Neural cell (in vitro differentiated cells): ENCODE data around the gene DDOST. TPM values are rescaled to one million over a fixed set of nuclear protein-coding genes. Genes with fewer than 3 reads are reported as not detected.

Source experiments
- H2AFZ ChIP-seq: fragments of 200-600, 300-800 bp; sonication (generic), shearing (Covaris generic); 2 replicates; pipeline ENCODE4 v1.6.0; 2014; ENCODE audit warnings: low read depth, mild to moderate bottlenecking, antibody characterized with exemption, low read length, moderate library complexity
- H3F3A ChIP-seq: fragments of 200-600 bp; shearing (Covaris generic); 2 replicates; pipeline ENCODE4 v1.6.1; 2016; ENCODE audit warnings: mild to moderate bottlenecking, moderate library complexity, mixed read lengths, antibody characterized with exemption, low read length; ENCODE audit not compliant: insufficient read depth, poor library complexity, severe bottlenecking
- H3K27ac ChIP-seq: fragments of 200-600, 300-800 bp; sonication (generic), shearing (Covaris generic); 2 replicates; pipeline ENCODE4 v1.5.1; 2014; ENCODE audit warnings: mild to moderate bottlenecking, low read length, moderate library complexity
- H3K27me3 ChIP-seq: fragments of 300-800, 200-600 bp; sonication (generic), shearing (Covaris generic); 2 replicates; pipeline ENCODE4 v1.6.0; 2014; ENCODE audit warnings: mild to moderate bottlenecking, low read depth, low read length, moderate library complexity; ENCODE audit not compliant: insufficient read depth
- H3K36me3 ChIP-seq: fragments of 300-800, 200-600 bp; sonication (generic), shearing (Covaris generic); 2 replicates; pipeline ENCODE4 v1.5.1; 2014; ENCODE audit warnings: mild to moderate bottlenecking, antibody characterized with exemption, low read length, moderate library complexity; ENCODE audit not compliant: insufficient read depth
- H3K4me2 ChIP-seq: fragments of 300-800, 200-600 bp; sonication (generic), shearing (Covaris generic); 2 replicates; pipeline ENCODE4 v1.6.0; 2014; ENCODE audit warnings: mild to moderate bottlenecking, low read length
- H3K4me3 ChIP-seq: fragments of 300-800, 200-600 bp; sonication (generic), shearing (Covaris generic); 2 replicates; pipeline ENCODE4 v1.5.1; 2014; ENCODE audit warnings: mild to moderate bottlenecking, low read length, moderate library complexity
- H3K79me2 ChIP-seq: fragments of 200-600 bp; shearing (Covaris generic); replicated peaks from 2 replicates; pipeline ENCODE4 v1.6.0; 2014; ENCODE audit warnings: mild to moderate bottlenecking, low read length, moderate library complexity; ENCODE audit not compliant: insufficient read depth
- H3K9ac ChIP-seq: fragments of 300-800, 200-600 bp; sonication (generic), shearing (Covaris generic); 2 replicates; pipeline ENCODE4 v1.6.1; 2016; ENCODE audit warnings: mild to moderate bottlenecking, low read length, mixed read lengths
- H3K9me2 ChIP-seq: fragments of 200-600 bp; shearing (Covaris generic); 2 replicates; pipeline ENCODE4 v1.6.1; 2016; ENCODE audit warnings: mild to moderate bottlenecking, low read length, mixed read lengths; ENCODE audit not compliant: insufficient read depth
- H3K9me3 ChIP-seq: fragments of 200-600, 300-800 bp; sonication (generic), shearing (Covaris generic); 2 replicates; pipeline ENCODE4 v1.6.1; 2016; ENCODE audit warnings: mild to moderate bottlenecking, mixed run types, low read length, moderate library complexity, mixed read lengths
- H4K20me1 ChIP-seq: fragments of 200-600 bp; shearing (Covaris generic); 2 replicates; pipeline ENCODE4 v1.6.1; 2016; ENCODE audit warnings: mild to moderate bottlenecking, mixed run types; ENCODE audit not compliant: insufficient read depth
- EP300 ChIP-seq: fragments of 450-650 bp; conservative IDR thresholded peaks from 2 replicates; pipeline ENCODE4 v1.6.1; 2014; ENCODE audit warnings: antibody characterized with exemption, mild to moderate bottlenecking, moderate library complexity; ENCODE audit not compliant: poor library complexity, severe bottlenecking
- EZH2 ChIP-seq: fragments of 200-600, 300-800 bp; shearing (Covaris generic), sonication (generic); IDR thresholded peaks from 2 replicates; pipeline ENCODE4 v1.6.1; 2014; ENCODE audit warnings: antibody characterized with exemption, low read length, borderline replicate concordance, mild to moderate bottlenecking; ENCODE audit not compliant: insufficient read depth, poor library complexity, severe bottlenecking
- MXI1 ChIP-seq: fragments of 450-650 bp; conservative IDR thresholded peaks from 2 replicates; pipeline ENCODE4 v1.6.1; 2014; ENCODE audit warnings: antibody characterized with exemption, mild to moderate bottlenecking; ENCODE audit not compliant: poor library complexity, severe bottlenecking
- POLR2AphosphoS5 ChIP-seq: IDR thresholded peaks from 2 replicates; pipeline ENCODE4 v1.6.1; 2012
- RAD21 ChIP-seq: fragments of 450-650 bp; conservative IDR thresholded peaks from 2 replicates; pipeline ENCODE4 v1.6.1; 2014; ENCODE audit warnings: antibody characterized with exemption, mild to moderate bottlenecking, moderate library complexity
- SMC3 ChIP-seq: fragments of 450-650 bp; conservative IDR thresholded peaks from 2 replicates; pipeline ENCODE4 v1.6.1; 2014; ENCODE audit warnings: antibody characterized with exemption, mild to moderate bottlenecking, moderate library complexity; ENCODE audit not compliant: poor library complexity
- TAF1 ChIP-seq: IDR thresholded peaks from 2 replicates; pipeline ENCODE4 v1.6.1; 2012; ENCODE audit warnings: low read depth
- polyA plus RNA-seq: library from polyadenylated mRNA; depleted of rRNA; stranded (reverse); fragments of >200 nt; gene quantifications from 2 replicates; pipeline ENCODE4 v1.2.3, GENCODE V29; 2014
- TF ChIP-seq, protein P1 (sequence below): fragments of 450-650 bp; IDR thresholded peaks from 2 replicates; pipeline ENCODE4 v1.5.1; 2014; ENCODE audit warnings: antibody characterized with exemption, mild to moderate bottlenecking, moderate library complexity; ENCODE audit not compliant: poor library complexity, severe bottlenecking
- TF ChIP-seq, protein P2 (sequence below): IDR thresholded peaks from 2 replicates; pipeline ENCODE4 v1.6.1; 2012; ENCODE audit warnings: borderline replicate concordance

DDOST gene
- polyA plus RNA-seq, 1 donor from 2014 or later: 177 TPM

DNA sequence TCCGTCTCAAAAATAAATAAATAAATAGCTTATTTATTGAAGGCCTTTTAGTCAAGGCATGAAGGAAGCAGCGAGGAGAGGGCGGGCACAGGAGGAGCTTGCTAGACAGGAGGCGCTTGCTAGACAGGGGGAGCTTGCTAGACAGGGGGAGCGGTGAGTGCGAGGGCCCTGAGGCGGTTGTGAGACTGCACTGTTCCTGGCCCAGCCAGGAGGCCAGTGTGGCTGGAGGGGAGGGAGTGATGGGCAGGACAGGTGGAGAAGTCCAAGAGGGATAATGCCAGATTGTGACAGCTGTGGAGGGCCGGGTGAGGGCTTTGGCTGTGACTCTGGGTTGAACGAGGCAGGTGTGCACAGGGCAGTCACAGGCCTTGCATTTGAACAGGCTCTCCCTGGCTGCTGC, 38.4 kb upstream of the DDOST start:
- H3F3A ChIP-seq: no peaks in the 10 kb centered on the region
- H4K20me1 ChIP-seq: no peaks in the 10 kb centered on the region
- H3K9me2 ChIP-seq: no peaks in the 10 kb centered on the region
- no peak overlapping the region for H2AFZ ChIP-seq
- H3K27ac ChIP-seq: no peak overlapping the region
- TF ChIP-seq, protein P1, sequence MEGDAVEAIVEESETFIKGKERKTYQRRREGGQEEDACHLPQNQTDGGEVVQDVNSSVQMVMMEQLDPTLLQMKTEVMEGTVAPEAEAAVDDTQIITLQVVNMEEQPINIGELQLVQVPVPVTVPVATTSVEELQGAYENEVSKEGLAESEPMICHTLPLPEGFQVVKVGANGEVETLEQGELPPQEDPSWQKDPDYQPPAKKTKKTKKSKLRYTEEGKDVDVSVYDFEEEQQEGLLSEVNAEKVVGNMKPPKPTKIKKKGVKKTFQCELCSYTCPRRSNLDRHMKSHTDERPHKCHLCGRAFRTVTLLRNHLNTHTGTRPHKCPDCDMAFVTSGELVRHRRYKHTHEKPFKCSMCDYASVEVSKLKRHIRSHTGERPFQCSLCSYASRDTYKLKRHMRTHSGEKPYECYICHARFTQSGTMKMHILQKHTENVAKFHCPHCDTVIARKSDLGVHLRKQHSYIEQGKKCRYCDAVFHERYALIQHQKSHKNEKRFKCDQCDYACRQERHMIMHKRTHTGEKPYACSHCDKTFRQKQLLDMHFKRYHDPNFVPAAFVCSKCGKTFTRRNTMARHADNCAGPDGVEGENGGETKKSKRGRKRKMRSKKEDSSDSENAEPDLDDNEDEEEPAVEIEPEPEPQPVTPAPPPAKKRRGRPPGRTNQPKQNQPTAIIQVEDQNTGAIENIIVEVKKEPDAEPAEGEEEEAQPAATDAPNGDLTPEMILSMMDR: no peak
- no peak for TF ChIP-seq EP300
- TF ChIP-seq, protein P2, sequence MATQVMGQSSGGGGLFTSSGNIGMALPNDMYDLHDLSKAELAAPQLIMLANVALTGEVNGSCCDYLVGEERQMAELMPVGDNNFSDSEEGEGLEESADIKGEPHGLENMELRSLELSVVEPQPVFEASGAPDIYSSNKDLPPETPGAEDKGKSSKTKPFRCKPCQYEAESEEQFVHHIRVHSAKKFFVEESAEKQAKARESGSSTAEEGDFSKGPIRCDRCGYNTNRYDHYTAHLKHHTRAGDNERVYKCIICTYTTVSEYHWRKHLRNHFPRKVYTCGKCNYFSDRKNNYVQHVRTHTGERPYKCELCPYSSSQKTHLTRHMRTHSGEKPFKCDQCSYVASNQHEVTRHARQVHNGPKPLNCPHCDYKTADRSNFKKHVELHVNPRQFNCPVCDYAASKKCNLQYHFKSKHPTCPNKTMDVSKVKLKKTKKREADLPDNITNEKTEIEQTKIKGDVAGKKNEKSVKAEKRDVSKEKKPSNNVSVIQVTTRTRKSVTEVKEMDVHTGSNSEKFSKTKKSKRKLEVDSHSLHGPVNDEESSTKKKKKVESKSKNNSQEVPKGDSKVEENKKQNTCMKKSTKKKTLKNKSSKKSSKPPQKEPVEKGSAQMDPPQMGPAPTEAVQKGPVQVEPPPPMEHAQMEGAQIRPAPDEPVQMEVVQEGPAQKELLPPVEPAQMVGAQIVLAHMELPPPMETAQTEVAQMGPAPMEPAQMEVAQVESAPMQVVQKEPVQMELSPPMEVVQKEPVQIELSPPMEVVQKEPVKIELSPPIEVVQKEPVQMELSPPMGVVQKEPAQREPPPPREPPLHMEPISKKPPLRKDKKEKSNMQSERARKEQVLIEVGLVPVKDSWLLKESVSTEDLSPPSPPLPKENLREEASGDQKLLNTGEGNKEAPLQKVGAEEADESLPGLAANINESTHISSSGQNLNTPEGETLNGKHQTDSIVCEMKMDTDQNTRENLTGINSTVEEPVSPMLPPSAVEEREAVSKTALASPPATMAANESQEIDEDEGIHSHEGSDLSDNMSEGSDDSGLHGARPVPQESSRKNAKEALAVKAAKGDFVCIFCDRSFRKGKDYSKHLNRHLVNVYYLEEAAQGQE: no peak
- TF ChIP-seq RAD21: no peak
- no peak for TF ChIP-seq EZH2
- TF ChIP-seq TAF1: no peak
- TF ChIP-seq SMC3: no peak
- TF ChIP-seq POLR2AphosphoS5: no peak
- TF ChIP-seq MXI1: no peak
- no peak overlapping the region for H3K4me2 ChIP-seq
- no peaks in the 10 kb centered on the region for H3K27me3 ChIP-seq
- H3K9me3 ChIP-seq: no peaks in the 10 kb centered on the region
- no peak overlapping the region for H3K9ac ChIP-seq
- H3K4me3 ChIP-seq: no peak overlapping the region
- no peaks in the 10 kb centered on the region for H3K36me3 ChIP-seq
- no peaks in the 10 kb centered on the region for H3K79me2 ChIP-seq

DNA sequence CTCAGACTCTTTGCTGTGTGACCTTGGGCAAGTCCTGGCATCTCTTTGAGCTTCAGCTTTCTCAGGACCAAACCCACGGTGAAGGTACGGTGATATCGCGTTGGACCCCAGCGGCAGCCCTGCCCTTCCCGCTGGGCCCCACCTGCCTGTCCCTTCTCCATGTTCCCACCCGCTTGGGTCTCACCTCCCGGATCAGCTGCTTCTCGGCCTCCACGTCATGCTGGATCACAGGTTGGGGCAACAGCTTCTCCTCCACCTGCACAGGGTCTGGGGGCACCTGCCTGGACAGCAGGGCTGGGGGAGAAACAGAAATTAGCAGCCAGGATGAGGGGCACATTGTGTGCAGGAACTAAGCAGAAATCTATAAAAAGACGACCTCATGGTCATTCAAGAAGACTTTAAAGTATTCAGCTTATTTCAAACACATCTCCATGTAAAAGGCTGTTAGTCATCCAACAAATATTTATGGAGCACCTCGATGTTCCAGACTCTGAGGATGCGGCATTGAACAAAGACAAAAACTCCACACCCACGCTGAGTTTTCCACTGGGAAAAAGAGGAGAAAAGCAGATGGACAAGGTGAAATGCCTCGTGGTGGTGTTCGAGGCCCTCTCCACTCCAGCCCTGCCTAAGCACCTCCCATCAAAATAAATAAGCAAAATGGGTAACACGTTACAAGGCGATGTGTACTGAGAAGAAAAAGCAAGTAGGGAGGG, 37.2 kb upstream of the DDOST start:
- Histone ChIP-seq H3K9me2 (no peaks in the 10 kb centered on the region), H3K4me2 (no peak overlapping the region), H3K27me3 (no peaks in the 10 kb centered on the region), H3F3A (no peaks in the 10 kb centered on the region), H2AFZ (no peak overlapping the region), H3K36me3 (no peaks in the 10 kb centered on the region), H3K4me3 (no peak overlapping the region), H3K27ac (no peak overlapping the region), H4K20me1 (no peaks in the 10 kb centered on the region), H3K9ac (no peak overlapping the region), H3K79me2 (no peaks in the 10 kb centered on the region), H3K9me3 (no peaks in the 10 kb centered on the region)
- no peak for TF ChIP-seq SMC3
- TF ChIP-seq POLR2AphosphoS5: no peak
- no peak for TF ChIP-seq TAF1
- no peak for TF ChIP-seq EP300
- TF ChIP-seq MXI1: no peak
- no peak for TF ChIP-seq EZH2
- TF ChIP-seq, protein P1: no peak
- TF ChIP-seq RAD21: no peak
- TF ChIP-seq, protein P2: no peak
